K562 (cell line): ENCODE results near the gene SLC12A9. TPM values are rescaled to one million over a fixed set of nuclear protein-coding genes. Genes with fewer than 3 reads are reported as not detected.

Source experiments
- ARHGAP35 ChIP-seq: fragments of 450-650 bp; IDR thresholded peaks from 2 replicates; pipeline ENCODE4 v1.6.1; 2018; ENCODE audit not compliant: partially characterized antibody
- CBX2 ChIP-seq: fragments of 200-600 bp; sonication (generic); IDR thresholded peaks from one replicate; pipeline ENCODE4 v1.6.1; 2012; ENCODE audit warnings: mild to moderate bottlenecking, low read length, inconsistent platforms; ENCODE audit not compliant: insufficient read depth, poor library complexity, severe bottlenecking
- ETV5 ChIP-seq: sonication (generic); formaldehyde crosslinking; IDR thresholded peaks from 2 replicates; pipeline ENCODE4 v1.4.0; 2020; ENCODE audit warnings: low read depth, mild to moderate bottlenecking, missing genetic modification reagents
- FOXK1 ChIP-seq: sonication (generic); formaldehyde crosslinking; IDR thresholded peaks from 2 replicates; pipeline ENCODE4 v1.8.0; 2022; ENCODE audit warnings: missing genetic modification reagents, mild to moderate bottlenecking, borderline replicate concordance
- HNRNPH1 ChIP-seq: fragments of 200-400 bp; formaldehyde crosslinking; optimal IDR thresholded peaks from 2 replicates; pipeline ENCODE3; 2017; ENCODE audit warnings: low read depth, mild to moderate bottlenecking, low read length, moderate library complexity
- KLF6 ChIP-seq: fragments of 250-450 bp; sonication (Bioruptor Pico); IDR thresholded peaks from 2 replicates; pipeline ENCODE4 v1.4.0; 2020; ENCODE audit warnings: mild to moderate bottlenecking, moderate library complexity, borderline replicate concordance
- PTBP1 ChIP-seq: fragments of 200-400 bp; formaldehyde crosslinking; IDR thresholded peaks from 2 replicates; pipeline ENCODE4 v1.6.1; 2017; ENCODE audit warnings: low read depth, low read length
- RAD21 ChIP-seq, 2 experiments: fragments of 250-450 bp in 1 of 2; fragments of 450-650 bp in 1 of 2; sonication (Bioruptor Pico) in 1 of 2; formaldehyde crosslinking in 1 of 2; IDR thresholded peaks in 1 of 2; conservative IDR thresholded peaks in 1 of 2; 2 replicates each; pipeline versions ENCODE4 v1.4.0 to v1.8.0; 2020 to 2022; ENCODE audit warnings: mild to moderate bottlenecking in 2 of 2, moderate library complexity in 1 of 2
- RBM22 ChIP-seq: fragments of 200-400 bp; formaldehyde crosslinking; IDR thresholded peaks from 2 replicates; pipeline ENCODE4 v1.6.1; 2018; ENCODE audit warnings: low read length, low read depth; ENCODE audit not compliant: poor library complexity, severe bottlenecking
- RCOR1 ChIP-seq, 2 experiments: IDR thresholded peaks; 2 replicates each; pipeline ENCODE4 v1.6.1; 2012; ENCODE audit warnings: low read depth in 2 of 2, low read length in 2 of 2, borderline replicate concordance in 1 of 2, improper control_type of control experiment in 1 of 2
- SIN3A ChIP-seq, 2 experiments: fragments of 150-350 bp in 1 of 2; IDR thresholded peaks; 2 replicates each; pipeline ENCODE4 v1.6.1; 2011 to 2016; ENCODE audit warnings: borderline replicate concordance in 2 of 2, low read depth in 2 of 2, low read length in 2 of 2, mild to moderate bottlenecking in 2 of 2, moderate library complexity in 2 of 2; ENCODE audit not compliant: control insufficient read depth in 1 of 2
- ZBED1 ChIP-seq: IDR thresholded peaks from 2 replicates; pipeline ENCODE4 v1.6.1; 2014
- ZBTB8A ChIP-seq: fragments of 450-650 bp; IDR thresholded peaks from 2 replicates; pipeline ENCODE4 v1.6.1; 2018; ENCODE audit warnings: mild to moderate bottlenecking, moderate library complexity; ENCODE audit not compliant: partially characterized antibody
- ZC3H8 ChIP-seq: fragments of 450-650 bp; IDR thresholded peaks from 2 replicates; pipeline ENCODE4 v1.6.1; 2017
- ZNF140 ChIP-seq: fragments of 250-450 bp; sonication (Bioruptor Pico); IDR thresholded peaks from 2 replicates; pipeline ENCODE4 v1.8.0; 2021; ENCODE audit warnings: moderate library complexity, mild to moderate bottlenecking, inconsistent platforms
- ZNF586 ChIP-seq: fragments of 450-650 bp; formaldehyde crosslinking; conservative IDR thresholded peaks from 2 replicates; pipeline ENCODE4 v1.4.0; 2020; ENCODE audit warnings: mild to moderate bottlenecking, moderate library complexity
- ZNF696 ChIP-seq: fragments of 250-450 bp; sonication (Bioruptor Pico); conservative IDR thresholded peaks from 2 replicates; pipeline ENCODE4 v1.4.0; 2020; ENCODE audit warnings: mild to moderate bottlenecking, moderate library complexity
- polyA plus RNA-seq, 8 experiments: library from polyadenylated mRNA; depleted of rRNA in 4 of 8; stranded (reverse) in 5 of 8; unstranded in 3 of 8; fragments of >200 nt; fragmentation: Nextera tagmentation in 2 of 8; fragmentation: Illumina TruSeq in 1 of 8; extraction: Ambion mirVana in 2 of 8; extraction: Trizol in 1 of 8; gene quantifications; 2 replicates each; pipeline versions ENCODE4 v1.2.1 to v1.2.3, GENCODE V29; 2011 to 2014; ENCODE audit warnings: inconsistent platforms in 1 of 8, missing spikeins in 1 of 8
- total RNA-seq, 7 experiments: library from RNA; depleted of rRNA in 6 of 7; stranded (reverse); fragments of >200 nt in 6 of 7; fragmentation: Illumina TruSeq in 2 of 7; extraction: Trizol in 2 of 7; gene quantifications; 2 replicates each; pipeline versions ENCODE4 v1.2.1 to v1.2.3, GENCODE V29; 2011 to 2021; ENCODE audit warnings: low replicate concordance in 1 of 7
- TF ChIP-seq, protein P1 (sequence below): fragments of 450-650 bp; IDR thresholded peaks from 2 replicates; pipeline ENCODE4 v1.6.1; 2017; ENCODE audit warnings: antibody characterized with exemption, mild to moderate bottlenecking
- TF ChIP-seq, protein P2 (sequence below): sonication (generic); formaldehyde crosslinking; IDR thresholded peaks from 2 replicates; pipeline ENCODE4 v1.4.0; 2020; ENCODE audit warnings: mild to moderate bottlenecking, missing genetic modification reagents
- TF ChIP-seq, protein P3 (sequence below): fragments of 250-450 bp; sonication (Bioruptor Pico); IDR thresholded peaks from 2 replicates; pipeline ENCODE4 v1.4.0; 2020; ENCODE audit warnings: mild to moderate bottlenecking, moderate library complexity

SLC12A9 gene
- total and polyA plus RNA-seq, 9 of the 15 experiments (the other 6 are each of a cell fraction or from before 2014, with no cell fraction given), result 0.06 to 20.2 (median 10.7) TPM

DNA sequence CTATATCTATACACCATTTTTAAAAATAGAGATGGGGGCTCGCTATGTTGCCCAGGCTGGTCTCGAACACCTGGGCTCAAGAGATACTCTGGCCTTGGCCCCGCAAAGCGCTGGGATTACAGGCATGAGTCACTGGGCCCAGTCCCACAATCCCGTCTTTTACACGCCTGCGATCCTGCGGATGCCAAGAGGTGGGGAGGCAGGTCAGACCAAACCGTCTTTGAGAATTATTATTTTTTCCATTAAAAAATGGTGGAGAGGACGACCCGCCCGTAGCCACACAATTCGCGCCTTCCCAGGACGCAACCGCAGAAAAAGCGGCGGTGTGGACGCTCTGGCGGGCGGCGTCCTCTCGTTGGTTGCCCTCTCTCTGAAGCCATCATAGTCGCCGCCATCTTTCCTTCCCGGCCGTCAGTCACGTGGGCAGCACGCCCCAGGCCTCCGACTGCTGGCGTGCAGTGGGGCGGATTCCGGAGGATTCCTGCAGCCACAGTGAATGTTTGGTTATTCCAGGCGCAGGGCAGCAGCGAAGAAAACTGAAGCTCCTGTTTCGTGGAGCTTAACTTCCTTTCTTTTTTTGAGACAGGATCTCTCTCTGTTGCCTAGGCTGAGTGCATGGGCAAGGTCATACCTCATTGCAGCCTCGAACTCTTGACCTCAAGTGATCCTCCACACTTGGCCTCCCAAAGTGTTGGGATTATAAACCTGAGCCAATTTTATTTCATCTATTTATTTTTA, 15.2 kb upstream of the SLC12A9 start (continued):
- TF ChIP-seq, protein P1, sequence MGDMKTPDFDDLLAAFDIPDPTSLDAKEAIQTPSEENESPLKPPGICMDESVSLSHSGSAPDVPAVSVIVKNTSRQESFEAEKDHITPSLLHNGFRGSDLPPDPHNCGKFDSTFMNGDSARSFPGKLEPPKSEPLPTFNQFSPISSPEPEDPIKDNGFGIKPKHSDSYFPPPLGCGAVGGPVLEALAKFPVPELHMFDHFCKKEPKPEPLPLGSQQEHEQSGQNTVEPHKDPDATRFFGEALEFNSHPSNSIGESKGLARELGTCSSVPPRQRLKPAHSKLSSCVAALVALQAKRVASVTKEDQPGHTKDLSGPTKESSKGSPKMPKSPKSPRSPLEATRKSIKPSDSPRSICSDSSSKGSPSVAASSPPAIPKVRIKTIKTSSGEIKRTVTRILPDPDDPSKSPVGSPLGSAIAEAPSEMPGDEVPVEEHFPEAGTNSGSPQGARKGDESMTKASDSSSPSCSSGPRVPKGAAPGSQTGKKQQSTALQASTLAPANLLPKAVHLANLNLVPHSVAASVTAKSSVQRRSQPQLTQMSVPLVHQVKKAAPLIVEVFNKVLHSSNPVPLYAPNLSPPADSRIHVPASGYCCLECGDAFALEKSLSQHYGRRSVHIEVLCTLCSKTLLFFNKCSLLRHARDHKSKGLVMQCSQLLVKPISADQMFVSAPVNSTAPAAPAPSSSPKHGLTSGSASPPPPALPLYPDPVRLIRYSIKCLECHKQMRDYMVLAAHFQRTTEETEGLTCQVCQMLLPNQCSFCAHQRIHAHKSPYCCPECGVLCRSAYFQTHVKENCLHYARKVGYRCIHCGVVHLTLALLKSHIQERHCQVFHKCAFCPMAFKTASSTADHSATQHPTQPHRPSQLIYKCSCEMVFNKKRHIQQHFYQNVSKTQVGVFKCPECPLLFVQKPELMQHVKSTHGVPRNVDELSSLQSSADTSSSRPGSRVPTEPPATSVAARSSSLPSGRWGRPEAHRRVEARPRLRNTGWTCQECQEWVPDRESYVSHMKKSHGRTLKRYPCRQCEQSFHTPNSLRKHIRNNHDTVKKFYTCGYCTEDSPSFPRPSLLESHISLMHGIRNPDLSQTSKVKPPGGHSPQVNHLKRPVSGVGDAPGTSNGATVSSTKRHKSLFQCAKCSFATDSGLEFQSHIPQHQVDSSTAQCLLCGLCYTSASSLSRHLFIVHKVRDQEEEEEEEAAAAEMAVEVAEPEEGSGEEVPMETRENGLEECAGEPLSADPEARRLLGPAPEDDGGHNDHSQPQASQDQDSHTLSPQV, result peak; percentile 87
- TF ChIP-seq ARHGAP35, result no peak
- TF ChIP-seq ZNF696 (CRISPR knock-in tag), result no peak
- no peak for TF ChIP-seq RBM22
- no peak for TF ChIP-seq RAD21 (CRISPR knock-in tag; conservative IDR thresholded peaks at IDR 0.05 in 1 of 2, IDR thresholded peaks at IDR 0.05 in 1 of 2)
- no peak for TF ChIP-seq ZBTB8A
- no peak for TF ChIP-seq KLF6 (CRISPR knock-in tag)
- TF ChIP-seq RCOR1 (IDR thresholded peaks at IDR 0.05; ENCODE audit: borderline replicate concordance in 1 of 2, low read depth in 2 of 2, low read length in 2 of 2), result peak in 1 of 2 experiments; percentile 37; a peak in 2 of 4 replicates
- TF ChIP-seq, protein P2, sequence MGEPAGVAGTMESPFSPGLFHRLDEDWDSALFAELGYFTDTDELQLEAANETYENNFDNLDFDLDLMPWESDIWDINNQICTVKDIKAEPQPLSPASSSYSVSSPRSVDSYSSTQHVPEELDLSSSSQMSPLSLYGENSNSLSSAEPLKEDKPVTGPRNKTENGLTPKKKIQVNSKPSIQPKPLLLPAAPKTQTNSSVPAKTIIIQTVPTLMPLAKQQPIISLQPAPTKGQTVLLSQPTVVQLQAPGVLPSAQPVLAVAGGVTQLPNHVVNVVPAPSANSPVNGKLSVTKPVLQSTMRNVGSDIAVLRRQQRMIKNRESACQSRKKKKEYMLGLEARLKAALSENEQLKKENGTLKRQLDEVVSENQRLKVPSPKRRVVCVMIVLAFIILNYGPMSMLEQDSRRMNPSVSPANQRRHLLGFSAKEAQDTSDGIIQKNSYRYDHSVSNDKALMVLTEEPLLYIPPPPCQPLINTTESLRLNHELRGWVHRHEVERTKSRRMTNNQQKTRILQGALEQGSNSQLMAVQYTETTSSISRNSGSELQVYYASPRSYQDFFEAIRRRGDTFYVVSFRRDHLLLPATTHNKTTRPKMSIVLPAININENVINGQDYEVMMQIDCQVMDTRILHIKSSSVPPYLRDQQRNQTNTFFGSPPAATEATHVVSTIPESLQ (CRISPR knock-in tag), result 0 out of 2 replicates have a peak, but pooled peaks have one; percentile 76
- TF ChIP-seq CBX2, result no peak
- no peak for TF ChIP-seq ZNF140
- peak in 1 of 2 experiments; percentile 57; a peak in 1 of 4 replicates for TF ChIP-seq SIN3A (IDR thresholded peaks at IDR 0.05; ENCODE audit: borderline replicate concordance in 2 of 2, control insufficient read depth in 1 of 2, low read depth in 2 of 2, low read length in 2 of 2)
- TF ChIP-seq ZBED1, result peak; percentile 54; the same call in 1 of the 2 replicates
- TF ChIP-seq PTBP1, result no peak
- TF ChIP-seq ZC3H8, result no peak
- no peak for TF ChIP-seq ZNF586 (CRISPR knock-in tag)
- TF ChIP-seq, protein P3, sequence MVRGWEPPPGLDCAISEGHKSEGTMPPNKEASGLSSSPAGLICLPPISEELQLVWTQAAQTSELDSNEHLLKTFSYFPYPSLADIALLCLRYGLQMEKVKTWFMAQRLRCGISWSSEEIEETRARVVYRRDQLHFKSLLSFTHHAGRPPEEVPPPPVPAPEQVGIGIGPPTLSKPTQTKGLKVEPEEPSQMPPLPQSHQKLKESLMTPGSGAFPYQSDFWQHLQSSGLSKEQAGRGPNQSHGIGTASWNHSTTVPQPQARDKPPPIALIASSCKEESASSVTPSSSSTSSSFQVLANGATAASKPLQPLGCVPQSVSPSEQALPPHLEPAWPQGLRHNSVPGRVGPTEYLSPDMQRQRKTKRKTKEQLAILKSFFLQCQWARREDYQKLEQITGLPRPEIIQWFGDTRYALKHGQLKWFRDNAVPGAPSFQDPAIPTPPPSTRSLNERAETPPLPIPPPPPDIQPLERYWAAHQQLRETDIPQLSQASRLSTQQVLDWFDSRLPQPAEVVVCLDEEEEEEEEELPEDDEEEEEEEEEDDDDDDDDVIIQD (CRISPR knock-in tag), result no peak
- no peak for TF ChIP-seq HNRNPH1
- TF ChIP-seq FOXK1 (CRISPR knock-in tag), result no peak
- peak; percentile 53; the same call in 1 of the 2 replicates for TF ChIP-seq ETV5 (CRISPR knock-in tag)
